B cell (primary cell): ENCODE results near the gene EEFSEC. TPM values are rescaled to one million over a fixed set of nuclear protein-coding genes. Genes with fewer than 3 reads are reported as not detected.

Source experiments
- ATAC-seq: fragments of 200-7000 bp; cut with Tn5 transposase; one replicate; pipeline ENCODE4 v1.10.0; 2021; ENCODE audit warnings: low read depth, mild to moderate bottlenecking, moderate number of reproducible peaks, moderate library complexity
- CTCF ChIA-PET: fragments of 350-600 bp; sonication (Branson Sonifier 250); formaldehyde crosslinking; loops from one replicate; lab custom pipeline; 2021; ENCODE audit warnings: antibody characterized with exemption, inconsistent platforms; lab: Charles Lee
- POLR2A ChIA-PET: fragments of 350-600 bp; sonication (Branson Sonifier 250); formaldehyde crosslinking; loops from one replicate; lab custom pipeline; 2021; ENCODE audit warnings: antibody characterized with exemption; lab: Charles Lee
- DNase-seq: peaks from one replicate; pipeline ENCODE4 v3.0.0; 2013
- H2AFZ ChIP-seq: 2 replicates; pipeline ENCODE4 v1.6.1; 2012; ENCODE audit warnings: mild to moderate bottlenecking, low read depth, low read length; ENCODE audit not compliant: insufficient read depth, poor library complexity, severe bottlenecking
- H3K27ac ChIP-seq, 2 donors: 1 replicate in 1 of 2; 2 replicates in 1 of 2; pipeline ENCODE4 v1.5.1; 2012 to 2013; ENCODE audit warnings: low read length in 2 of 2, mild to moderate bottlenecking in 2 of 2, moderate library complexity in 1 of 2
- H3K27me3 ChIP-seq, 4 experiments: fragments of 200-600 bp in 1 of 4; sonication (generic) in 1 of 4; replicated peaks in 1 of 4; 1 replicate in 2 of 4; 2 replicates in 2 of 4; pipeline versions ENCODE4 v1.6.1 to v1.7.0; 2013 to 2016; ENCODE audit warnings: low read length in 3 of 4, mild to moderate bottlenecking in 2 of 4, mixed read lengths in 1 of 4, moderate library complexity in 1 of 4; ENCODE audit not compliant: insufficient read depth in 4 of 4, control insufficient read depth in 3 of 4; ENCODE audit errors: control extremely low read depth in 1 of 4
- H3K36me3 ChIP-seq, 2 experiments: replicated peaks in 1 of 2; 1 replicate in 1 of 2; 2 replicates in 1 of 2; pipeline versions ENCODE4 v1.6.1 to v1.7.1; 2013; ENCODE audit warnings: low read length in 1 of 2; ENCODE audit not compliant: insufficient read depth in 2 of 2, control insufficient read depth in 1 of 2; ENCODE audit errors: control extremely low read depth in 1 of 2, extremely low read depth in 1 of 2
- H3K4me1 ChIP-seq, 2 donors: fragments of 200-600 bp in 1 of 2; sonication (generic) in 1 of 2; 1 replicate in 1 of 2; 2 replicates in 1 of 2; pipeline versions ENCODE4 v1.5.1 to v1.6.1; 2013 to 2017; ENCODE audit warnings: low read length in 2 of 2; ENCODE audit not compliant: control insufficient read depth in 2 of 2, insufficient read depth in 2 of 2
- H3K4me2 ChIP-seq: replicated peaks from 2 replicates; pipeline ENCODE3; 2012; ENCODE audit warnings: mild to moderate bottlenecking, low read depth, low read length; ENCODE audit not compliant: poor library complexity, severe bottlenecking
- H3K4me3 ChIP-seq, 5 experiments: fragments of 200-600 bp in 1 of 5; sonication (generic) in 1 of 5; 1 replicate in 3 of 5; 2 replicates in 2 of 5; pipeline versions ENCODE4 v1.5.1 to v1.7.0; 2011 to 2016; ENCODE audit warnings: low read length in 4 of 5, mild to moderate bottlenecking in 4 of 5, low read depth in 2 of 5, control low read depth in 1 of 5, moderate library complexity in 1 of 5; ENCODE audit not compliant: insufficient read depth in 1 of 5; ENCODE audit errors: control extremely low read depth in 1 of 5, extremely low read depth in 1 of 5
- H3K79me2 ChIP-seq: fragments of 200-600 bp; sonication (generic); one replicate; pipeline ENCODE4 v1.6.0; 2016; ENCODE audit warnings: low read length; ENCODE audit not compliant: control insufficient read depth, insufficient read depth
- H3K9ac ChIP-seq: fragments of 200-600 bp; sonication (generic); 2 replicates; pipeline ENCODE4 v1.6.1; 2017; ENCODE audit warnings: mild to moderate bottlenecking, low read length, moderate library complexity
- H3K9me3 ChIP-seq, 3 donors: one replicate each; pipeline versions ENCODE4 v1.6.1 to v1.7.1; 2013; ENCODE audit warnings: low read length in 2 of 3; ENCODE audit not compliant: control insufficient read depth in 2 of 3, insufficient read depth in 1 of 3; ENCODE audit errors: control extremely low read depth in 1 of 3
- H4K20me1 ChIP-seq: 2 replicates; pipeline ENCODE4 v1.6.0; 2012; ENCODE audit warnings: mild to moderate bottlenecking, low read length; ENCODE audit not compliant: insufficient read depth, control insufficient read depth, poor library complexity, severe bottlenecking
- H3K27ac Mint-ChIP-seq: one replicate; pipeline ENCODE4 v1.8.0; 2021; ENCODE audit warnings: mixed read lengths
- H3K27me3 Mint-ChIP-seq: one replicate; pipeline ENCODE4 v1.8.0; 2021; ENCODE audit warnings: mixed read lengths
- H3K4me1 Mint-ChIP-seq: one replicate; pipeline ENCODE4 v1.8.0; 2021; ENCODE audit warnings: mixed read lengths
- H3K4me3 Mint-ChIP-seq: one replicate; pipeline ENCODE4 v1.8.0; 2021; ENCODE audit warnings: mixed read lengths
- H3K9me3 Mint-ChIP-seq: one replicate; pipeline ENCODE4 v1.8.0; 2022; ENCODE audit warnings: mixed read lengths; ENCODE audit not compliant: insufficient read depth
- CTCF ChIP-seq: fragments of 200-600 bp; IDR thresholded peaks from one replicate; pipeline ENCODE4 v1.8.0; 2022; ENCODE audit warnings: antibody characterized with exemption, mild to moderate bottlenecking
- EZH2 ChIP-seq: IDR thresholded peaks from 2 replicates; pipeline ENCODE4 v1.6.1; 2012; ENCODE audit warnings: borderline replicate concordance, low read depth, mild to moderate bottlenecking, moderate library complexity, low read length; ENCODE audit not compliant: insufficient read depth, poor library complexity, severe bottlenecking
- WGBS: methylation state at CpG from one replicate; pipeline ENCODE4 v1.1.5; 2013; ENCODE audit warnings: missing lambda C conversion rate; ENCODE audit not compliant: insufficient coverage; 5-methylcytosine and 5-hydroxymethylcytosine counted together
- intact Hi-C: fragments of 100-400 bp; cut with micrococcal nuclease; formaldehyde crosslinking; loops from one replicate; pipeline ENCODE4 v1.10.0; 2022
- polyA plus RNA-seq: library from polyadenylated mRNA; depleted of rRNA; stranded (reverse); fragments of >200 nt; gene quantifications from 2 replicates; pipeline ENCODE4 v1.2.3, GENCODE V29; 2012
- total RNA-seq, 2 donors: library from RNA; stranded (reverse); fragments of 120-200 nt in 1 of 2; gene quantifications; 1 replicate in 1 of 2; 2 replicates in 1 of 2; pipeline versions ENCODE4 v1.2.3 to v1.2.4, GENCODE V29; 2013 to 2022

EEFSEC gene
- total and polyA plus RNA-seq, 2 donors (not counting 1 experiment from before 2014, with no cell fraction given), result 17.9 to 18.4 TPM

DNA sequence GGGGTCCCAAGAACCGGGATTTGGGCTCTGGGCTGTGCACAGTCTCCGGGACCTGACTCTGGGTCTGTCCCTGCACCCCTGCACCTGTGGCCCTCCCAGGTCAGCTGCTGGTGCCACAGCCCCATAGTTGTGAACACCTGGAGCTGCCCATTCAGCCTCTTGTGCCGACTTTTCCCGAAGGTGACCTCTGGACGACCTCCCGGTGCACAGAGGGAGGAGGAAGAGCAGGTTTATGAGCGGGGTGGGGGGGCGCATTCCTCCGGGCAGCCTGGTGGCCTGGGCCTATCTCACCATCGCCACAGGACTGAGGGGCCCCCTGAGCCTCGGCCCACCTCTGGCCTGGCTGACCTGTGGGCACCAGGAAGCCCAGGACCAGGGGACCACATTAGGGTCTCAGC is 268.2 kb downstream of the EEFSEC start:
- peaks cover 0 to 13% (median 0%) of the 10 kb centered on the region in 3 donors for H3K9me3 ChIP-seq
- ATAC-seq (no peak), DNase-seq (no peak)
- H3K9ac ChIP-seq, result no peak overlapping the region
- no peak overlapping the region for H2AFZ ChIP-seq
- no peaks in the 10 kb centered on the region for H3K36me3 ChIP-seq
- Mint-ChIP-seq H3K27me3 (no peaks in the 10 kb centered on the region), H3K27ac (no peak overlapping the region), H3K9me3 (no peaks in the 10 kb centered on the region), H3K4me1 (no peaks in the 10 kb centered on the region), H3K4me3 (no peak overlapping the region)
- CTCF ChIA-PET, result no interaction called here
- 94% methylated on average over 11 of the region's 11 CpGs for WGBS
- H3K4me2 ChIP-seq, result no peak overlapping the region
- H3K79me2 ChIP-seq, result no peaks in the 10 kb centered on the region
- POLR2A ChIA-PET, result no interaction called here
- intact Hi-C loops, result no loop called here
- no peaks in the 10 kb centered on the region for H4K20me1 ChIP-seq
- no peak overlapping the region for H3K27ac ChIP-seq
- no peak overlapping the region for H3K4me3 ChIP-seq
- peaks cover under 1% of the 10 kb centered on the region in 2 donors for H3K4me1 ChIP-seq
- no peak for TF ChIP-seq CTCF
- TF ChIP-seq EZH2, result no peak
- peaks cover 0 to 9% (median 0%) of the 10 kb centered on the region in 4 experiments for H3K27me3 ChIP-seq

DNA sequence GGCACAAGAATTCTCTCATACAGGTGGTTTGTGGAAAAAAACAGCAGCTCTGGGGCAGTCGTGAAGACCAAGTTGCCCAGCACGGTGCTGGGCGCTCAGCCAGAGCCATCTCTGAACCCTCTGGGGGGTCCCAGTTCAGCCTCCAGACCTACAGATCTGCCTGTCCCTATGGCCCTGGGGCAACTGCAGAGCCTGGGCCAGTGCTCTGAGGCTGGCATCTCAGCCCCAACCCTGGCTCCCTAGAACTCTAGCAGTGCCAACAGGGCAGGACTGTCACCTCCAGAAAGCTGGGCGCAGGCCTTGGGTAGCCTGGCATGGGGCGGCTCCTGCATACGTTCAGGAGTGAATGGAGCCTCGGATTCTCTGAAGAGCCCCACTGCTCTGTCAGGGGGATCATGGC is 268.7 kb downstream of the EEFSEC start:
- no peak overlapping the region for H3K27ac ChIP-seq
- no peak for ATAC-seq
- peaks cover 0 to 13% (median 0%) of the 10 kb centered on the region in 3 donors for H3K9me3 ChIP-seq
- H3K4me1 Mint-ChIP-seq, result no peaks in the 10 kb centered on the region
- WGBS, result 89% methylated on average over 7 of the region's 7 CpGs
- ChIA-PET CTCF (no interaction called here), POLR2A (no interaction called here)
- H3K9ac ChIP-seq, result no peak overlapping the region
- no peaks in the 10 kb centered on the region for H3K9me3 Mint-ChIP-seq
- H3K27me3 Mint-ChIP-seq, result peaks cover under 1% of the 10 kb centered on the region
- no peak overlapping the region for H3K4me3 Mint-ChIP-seq
- intact Hi-C loops, result no loop called here
- no peak overlapping the region for H3K4me3 ChIP-seq
- H3K27ac Mint-ChIP-seq, result no peak overlapping the region
- no peak overlapping the region for H2AFZ ChIP-seq
- peaks cover 0 to 14% (median 1%) of the 10 kb centered on the region in 4 experiments for H3K27me3 ChIP-seq
- H3K4me1 ChIP-seq, result peaks cover 3 to 4% of the 10 kb centered on the region in 2 donors
- H3K4me2 ChIP-seq, result no peak overlapping the region
- no peak for DNase-seq
- no peaks in the 10 kb centered on the region for H3K36me3 ChIP-seq
- H4K20me1 ChIP-seq, result no peaks in the 10 kb centered on the region
- TF ChIP-seq CTCF, result no peak
- no peak for TF ChIP-seq EZH2
- no peaks in the 10 kb centered on the region for H3K79me2 ChIP-seq
